ENCODE measurements around the gene ANKRD23.
A peak's percentile ranks its signal among the peaks of the same experiment; 100 is the strongest.

Gene ANKRD23

DNA sequence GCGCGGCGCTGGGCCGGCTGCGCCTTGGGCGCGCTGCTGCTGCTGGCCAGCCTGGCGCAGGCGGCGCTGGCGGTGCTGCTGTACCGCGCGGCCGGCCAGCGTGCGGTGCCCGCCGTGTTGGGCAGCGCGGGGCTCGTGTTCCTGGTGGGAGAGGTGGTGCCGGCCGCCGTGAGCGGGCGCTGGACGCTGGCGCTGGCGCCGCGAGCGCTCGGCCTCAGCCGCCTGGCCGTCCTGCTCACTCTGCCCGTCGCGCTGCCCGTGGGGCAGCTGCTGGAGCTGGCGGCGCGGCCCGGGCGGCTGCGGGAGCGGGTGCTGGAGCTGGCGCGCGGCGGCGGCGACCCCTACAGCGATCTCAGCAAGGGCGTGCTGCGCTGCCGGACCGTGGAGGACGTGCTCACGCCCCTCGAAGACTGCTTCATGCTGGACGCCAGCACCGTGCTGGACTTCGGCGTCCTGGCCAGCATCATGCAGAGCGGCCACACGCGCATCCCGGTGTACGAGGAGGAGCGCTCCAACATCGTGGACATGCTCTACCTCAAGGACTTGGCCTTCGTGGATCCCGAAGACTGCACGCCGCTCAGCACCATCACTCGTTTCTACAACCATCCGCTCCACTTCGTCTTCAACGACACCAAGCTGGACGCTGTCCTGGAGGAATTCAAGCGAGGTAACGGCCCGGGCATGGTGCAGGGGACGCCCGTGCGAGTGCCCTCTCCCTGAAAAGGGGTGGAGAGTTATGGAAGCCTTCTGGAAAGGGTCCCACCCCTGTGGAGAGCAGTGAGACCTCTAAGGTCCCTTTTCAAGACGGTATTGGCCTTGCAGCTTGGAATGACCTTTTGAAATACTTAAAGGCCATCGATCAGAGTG lies 26.8 kb downstream of the ANKRD23 start:
- peaks cover 1% of the 10 kb centered on the region; the same call in 1 of the 2 replicates for H3K36me3 ChIP-seq (ENCODE audit: control insufficient read depth, insufficient read depth, low read length)
- TF ChIP-seq, protein P1, sequence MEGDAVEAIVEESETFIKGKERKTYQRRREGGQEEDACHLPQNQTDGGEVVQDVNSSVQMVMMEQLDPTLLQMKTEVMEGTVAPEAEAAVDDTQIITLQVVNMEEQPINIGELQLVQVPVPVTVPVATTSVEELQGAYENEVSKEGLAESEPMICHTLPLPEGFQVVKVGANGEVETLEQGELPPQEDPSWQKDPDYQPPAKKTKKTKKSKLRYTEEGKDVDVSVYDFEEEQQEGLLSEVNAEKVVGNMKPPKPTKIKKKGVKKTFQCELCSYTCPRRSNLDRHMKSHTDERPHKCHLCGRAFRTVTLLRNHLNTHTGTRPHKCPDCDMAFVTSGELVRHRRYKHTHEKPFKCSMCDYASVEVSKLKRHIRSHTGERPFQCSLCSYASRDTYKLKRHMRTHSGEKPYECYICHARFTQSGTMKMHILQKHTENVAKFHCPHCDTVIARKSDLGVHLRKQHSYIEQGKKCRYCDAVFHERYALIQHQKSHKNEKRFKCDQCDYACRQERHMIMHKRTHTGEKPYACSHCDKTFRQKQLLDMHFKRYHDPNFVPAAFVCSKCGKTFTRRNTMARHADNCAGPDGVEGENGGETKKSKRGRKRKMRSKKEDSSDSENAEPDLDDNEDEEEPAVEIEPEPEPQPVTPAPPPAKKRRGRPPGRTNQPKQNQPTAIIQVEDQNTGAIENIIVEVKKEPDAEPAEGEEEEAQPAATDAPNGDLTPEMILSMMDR (IDR thresholded peaks at IDR 0.05; ENCODE audit: insufficient read depth, low read length, poor library complexity, severe bottlenecking): no peak
- peak overlapping the region; percentile 74 for H3K4me3 ChIP-seq (replicated peaks; ENCODE audit: low read depth, low read length)
- no peaks in the 10 kb centered on the region for H3K27me3 ChIP-seq (replicated peaks; ENCODE audit: control insufficient read depth, insufficient read depth, low read length)
- peak; percentile 45 for DNase-seq (ENCODE audit: extremely low read depth, insufficient read length)

DNA sequence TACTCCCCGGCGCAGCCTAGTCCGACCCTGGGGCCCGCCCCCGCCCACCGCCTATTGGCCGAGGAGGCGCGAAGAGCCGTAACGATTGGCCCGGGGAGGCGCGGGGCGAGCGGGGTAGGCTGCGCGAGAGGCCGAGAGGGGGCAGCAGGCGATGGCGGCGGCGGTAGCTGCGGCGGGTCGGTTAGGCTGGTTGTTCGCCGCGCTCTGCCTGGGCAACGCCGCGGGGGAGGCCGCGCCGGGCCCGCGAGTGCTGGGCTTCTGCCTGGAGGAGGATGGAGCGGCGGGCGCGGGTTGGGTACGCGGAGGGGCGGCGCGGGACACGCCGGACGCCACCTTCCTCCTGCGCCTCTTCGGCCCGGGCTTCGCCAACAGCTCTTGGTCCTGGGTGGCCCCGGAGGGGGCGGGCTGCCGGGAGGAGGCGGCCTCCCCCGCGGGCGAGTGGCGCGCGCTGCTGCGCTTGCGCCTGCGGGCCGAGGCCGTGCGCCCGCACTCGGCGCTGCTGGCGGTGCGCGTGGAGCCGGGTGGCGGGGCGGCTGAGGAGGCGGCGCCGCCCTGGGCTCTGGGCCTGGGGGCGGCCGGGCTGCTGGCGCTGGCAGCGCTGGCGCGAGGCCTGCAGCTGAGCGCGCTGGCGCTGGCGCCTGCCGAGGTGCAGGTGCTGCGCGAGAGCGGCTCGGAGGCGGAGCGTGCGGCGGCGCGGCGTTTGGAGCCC lies 27.5 kb downstream of the ANKRD23 start, which contains the start of gene CNNM3:
CNNM3 (plus strand) TSS at position 142 of the 709 bp plus-strand sequence; CDS start at position 152, 10 bp downstream.
- H3K36me3 ChIP-seq (ENCODE audit: control insufficient read depth, insufficient read depth, low read length): peaks cover 1% of the 10 kb centered on the region; the same call in 1 of the 2 replicates
- TF ChIP-seq, protein P1 (IDR thresholded peaks at IDR 0.05; ENCODE audit: insufficient read depth, low read length, poor library complexity, severe bottlenecking): peak; percentile 43
- no peaks in the 10 kb centered on the region for H3K27me3 ChIP-seq (replicated peaks; ENCODE audit: control insufficient read depth, insufficient read depth, low read length)
- H3K4me3 ChIP-seq (replicated peaks; ENCODE audit: low read depth, low read length): peak within 1 kb of the TSS; percentile 74
- DNase-seq (ENCODE audit: extremely low read depth, insufficient read length): peak; percentile 95

DNA sequence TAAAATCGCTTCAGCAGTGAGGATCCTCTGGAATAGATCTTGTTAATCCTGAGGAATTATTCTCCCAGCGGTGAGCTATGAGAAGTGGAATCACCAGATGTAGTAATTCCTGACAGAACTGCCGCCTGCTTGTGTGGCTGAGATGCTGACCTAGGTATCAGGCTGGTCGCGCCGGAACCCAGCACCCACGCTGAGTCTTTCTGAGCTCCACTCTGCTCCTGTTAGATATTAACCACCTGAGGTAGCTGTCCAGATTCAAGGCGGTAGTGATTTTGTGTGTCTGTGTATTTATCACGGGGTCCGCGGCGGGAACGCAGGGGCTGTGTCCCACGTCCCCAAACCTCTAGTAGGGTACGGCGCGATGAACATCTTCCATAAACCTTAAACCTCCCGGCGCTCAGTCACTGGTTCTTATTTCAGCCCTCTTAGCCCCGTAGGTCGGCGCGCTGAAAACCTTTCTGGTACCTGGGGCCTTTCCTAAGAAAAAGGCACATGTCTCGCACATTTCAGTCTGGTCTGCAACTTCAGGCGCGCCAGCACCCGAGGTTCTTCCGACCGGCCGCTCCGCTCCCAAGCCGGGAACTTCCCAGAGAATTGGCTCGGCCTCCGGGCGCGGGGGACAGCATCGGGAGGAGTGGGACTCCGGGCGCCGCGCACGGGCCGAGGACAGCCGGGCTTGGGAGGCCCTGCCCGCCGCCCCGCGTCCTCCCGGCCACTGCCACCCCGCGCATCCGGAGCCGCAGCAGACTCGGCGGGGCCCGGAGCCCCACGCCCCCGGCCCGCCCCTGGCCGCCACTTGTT lies 28.3 kb downstream of the ANKRD23 start:
- TF ChIP-seq, protein P1 (IDR thresholded peaks at IDR 0.05; ENCODE audit: insufficient read depth, low read length, poor library complexity, severe bottlenecking): no peak
- Histone ChIP-seq H3K4me3 (replicated peaks; ENCODE audit: low read depth, low read length) (peak overlapping the region; percentile 73), H3K27me3 (replicated peaks; ENCODE audit: control insufficient read depth, insufficient read depth, low read length) (no peaks in the 10 kb centered on the region), H3K36me3 (ENCODE audit: control insufficient read depth, insufficient read depth, low read length) (peaks cover 1% of the 10 kb centered on the region; the same call in 1 of the 2 replicates)
- no peak for DNase-seq (ENCODE audit: extremely low read depth, insufficient read length)

DNA sequence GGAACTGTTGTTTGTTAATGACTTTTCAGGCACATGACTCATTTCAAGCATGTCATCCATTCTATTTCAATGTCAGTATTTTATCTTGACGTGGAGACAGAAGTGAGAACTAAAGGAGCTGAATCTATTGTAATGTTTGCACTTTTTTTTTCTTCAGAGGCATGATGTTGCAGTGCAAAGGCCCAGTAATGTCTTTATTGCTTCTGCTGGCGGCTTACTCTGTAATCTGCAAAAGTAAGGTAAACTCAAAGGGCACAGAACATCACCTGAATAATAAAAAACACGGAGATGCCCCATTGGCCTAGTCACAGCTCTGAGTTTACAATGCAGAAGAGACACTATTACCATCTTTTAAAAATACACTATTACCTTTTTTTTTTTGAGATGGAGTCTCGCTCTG lies 30.2 kb downstream of the ANKRD23 start:
- TF ChIP-seq, protein P1 (IDR thresholded peaks at IDR 0.05; ENCODE audit: insufficient read depth, low read length, poor library complexity, severe bottlenecking): no peak
- DNase-seq (ENCODE audit: extremely low read depth, insufficient read length): no peak
- Histone ChIP-seq H3K27me3 (replicated peaks; ENCODE audit: control insufficient read depth, insufficient read depth, low read length) (no peaks in the 10 kb centered on the region), H3K36me3 (ENCODE audit: control insufficient read depth, insufficient read depth, low read length) (peaks cover 5% of the 10 kb centered on the region), H3K4me3 (replicated peaks; ENCODE audit: low read depth, low read length) (no peak overlapping the region)

DNA sequence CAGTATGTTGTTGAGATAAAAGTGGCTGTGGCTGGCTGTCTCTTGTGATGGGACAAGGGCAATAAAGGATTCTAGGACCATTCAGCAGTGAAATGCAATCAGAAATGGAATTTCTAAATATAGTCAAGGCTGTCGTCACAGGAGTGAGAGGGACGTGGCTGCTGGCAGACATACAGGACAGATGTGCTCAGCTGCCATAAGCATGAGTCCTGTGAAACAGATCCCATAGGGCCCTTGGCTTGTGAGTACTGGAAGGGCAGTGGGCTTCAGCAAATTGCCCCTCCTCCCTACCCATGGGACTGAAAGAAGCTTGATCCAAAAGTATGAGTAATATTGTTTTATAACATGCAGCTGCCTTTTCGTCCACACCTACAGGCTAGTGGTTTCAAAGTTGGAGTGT lies 31.9 kb downstream of the ANKRD23 start:
- no peak overlapping the region for H3K4me3 ChIP-seq (replicated peaks; ENCODE audit: low read depth, low read length)
- TF ChIP-seq, protein P1 (IDR thresholded peaks at IDR 0.05; ENCODE audit: insufficient read depth, low read length, poor library complexity, severe bottlenecking): no peak

More for the DNA sequence above, 31.9 kb downstream of the ANKRD23 start:
- peaks cover 5% of the 10 kb centered on the region for H3K36me3 ChIP-seq (ENCODE audit: control insufficient read depth, insufficient read depth, low read length)
- H3K27me3 ChIP-seq (replicated peaks; ENCODE audit: control insufficient read depth, insufficient read depth, low read length): no peaks in the 10 kb centered on the region
- no peak for DNase-seq (ENCODE audit: extremely low read depth, insufficient read length)
